Neural progenitor cell (in vitro differentiated cells): ENCODE data around the gene SLC26A8. TPM values are rescaled to one million over a fixed set of nuclear protein-coding genes. Genes with fewer than 3 reads are reported as not detected.

Experiments
- DNase-seq: peaks from one replicate; pipeline ENCODE4 v3.0.0-alpha.2; 2016; ENCODE audit warnings: low spot score
- H2AFZ ChIP-seq: fragments of 200-600 bp; sonication (generic); replicated peaks from 2 replicates; pipeline ENCODE4 v1.6.1; 2016; ENCODE audit warnings: antibody characterized with exemption
- H3F3A ChIP-seq: fragments of 200-600 bp; sonication (generic); 2 replicates; pipeline ENCODE4 v1.6.1; 2016; ENCODE audit warnings: antibody characterized with exemption, low read depth
- H3K27ac ChIP-seq: fragments of 200-600 bp; sonication (generic); 2 replicates; pipeline ENCODE4 v1.5.1; 2016; ENCODE audit warnings: mild to moderate bottlenecking
- H3K27me3 ChIP-seq: fragments of 200-600 bp; sonication (generic); 2 replicates; pipeline ENCODE4 v1.6.1; 2016; ENCODE audit warnings: mild to moderate bottlenecking, moderate library complexity
- H3K36me3 ChIP-seq: fragments of 200-600 bp; sonication (generic); 2 replicates; pipeline ENCODE4 v1.5.1; 2016
- H3K4me1 ChIP-seq: fragments of 200-600 bp; sonication (generic); 2 replicates; pipeline ENCODE4 v1.6.1; 2016; ENCODE audit warnings: mixed run types
- H3K4me2 ChIP-seq: fragments of 200-600 bp; sonication (generic); 2 replicates; pipeline ENCODE4 v1.6.1; 2016
- H3K4me3 ChIP-seq: fragments of 200-600 bp; sonication (generic); 2 replicates; pipeline ENCODE4 v1.5.1; 2016
- H3K79me2 ChIP-seq: fragments of 200-600 bp; sonication (generic); 2 replicates; pipeline ENCODE4 v1.6.1; 2016; ENCODE audit warnings: low read depth
- H3K9ac ChIP-seq: fragments of 200-600 bp; sonication (generic); 2 replicates; pipeline ENCODE4 v1.6.1; 2016
- H3K9me3 ChIP-seq: fragments of 200-600 bp; sonication (generic); 2 replicates; pipeline ENCODE4 v1.5.1; 2016; ENCODE audit warnings: low read depth
- H4K20me1 ChIP-seq: fragments of 200-600 bp; sonication (generic); 2 replicates; pipeline ENCODE4 v1.6.1; 2016; ENCODE audit warnings: low read depth
- H3K27ac Mint-ChIP-seq: 3 replicates; pipeline ENCODE4 v1.8.0; 2021; ENCODE audit warnings: mixed read lengths
- H3K27me3 Mint-ChIP-seq: 2 replicates; pipeline ENCODE4 v1.8.0; 2022; ENCODE audit warnings: low read depth, mild to moderate bottlenecking, inconsistent platforms, moderate library complexity, mixed read lengths; ENCODE audit not compliant: insufficient read depth
- H3K36me3 Mint-ChIP-seq: 3 replicates; pipeline ENCODE4 v1.8.0; 2021; ENCODE audit warnings: mixed read lengths
- H3K4me1 Mint-ChIP-seq: 3 replicates; pipeline ENCODE4 v1.8.0; 2021; ENCODE audit warnings: mixed read lengths
- H3K4me3 Mint-ChIP-seq: 3 replicates; pipeline ENCODE4 v1.8.0; 2021; ENCODE audit warnings: mild to moderate bottlenecking, moderate library complexity, mixed read lengths
- H3K9me3 Mint-ChIP-seq: 3 replicates; pipeline ENCODE4 v1.8.0; 2020; ENCODE audit warnings: mixed read lengths
- CTCF ChIP-seq: fragments of 200-600 bp; sonication (generic); IDR thresholded peaks from 2 replicates; pipeline ENCODE4 v1.5.1; 2017; ENCODE audit warnings: antibody characterized with exemption, mild to moderate bottlenecking
- EZH2 ChIP-seq: fragments of 200-600 bp; sonication (generic); IDR thresholded peaks from 2 replicates; pipeline ENCODE4 v1.6.1; 2017; ENCODE audit warnings: antibody characterized with exemption, mild to moderate bottlenecking, moderate library complexity
- EZH2phosphoT487 ChIP-seq: fragments of 200-600 bp; sonication (generic); IDR thresholded peaks from 2 replicates; pipeline ENCODE4 v1.6.1; 2017; ENCODE audit warnings: antibody characterized with exemption
- total RNA-seq: library from RNA; depleted of rRNA; stranded (reverse); fragments of >200 nt; gene quantifications from 2 replicates; pipeline ENCODE4 v1.2.3, GENCODE V29; 2015; ENCODE audit warnings: low replicate concordance

The SLC26A8 gene
- total RNA-seq, 1 donor from 2014 or later: 0.13 TPM

GRCh38 chr6:36050947-36051710 lies 26.7 kb upstream of the SLC26A8 start:
- H3K4me2 ChIP-seq: no peak overlapping the region
- no peaks in the 10 kb centered on the region for H3F3A ChIP-seq
- Mint-ChIP-seq H3K4me1 (peaks cover 8% of the 10 kb centered on the region), H3K27me3 (no peaks in the 10 kb centered on the region), H3K9me3 (peaks cover 2% of the 10 kb centered on the region), H3K27ac (no peak overlapping the region), H3K4me3 (no peak overlapping the region), H3K36me3 (peaks cover 6% of the 10 kb centered on the region)
- peaks cover 50% of the 10 kb centered on the region for H4K20me1 ChIP-seq
- no peak overlapping the region for H3K27ac ChIP-seq
- TF ChIP-seq CTCF (no peak), EZH2 (no peak), EZH2phosphoT487 (no peak)
- H3K9ac ChIP-seq: no peak overlapping the region
- no peaks in the 10 kb centered on the region for H3K4me1 ChIP-seq
- no peak overlapping the region for H2AFZ ChIP-seq
- no peaks in the 10 kb centered on the region for H3K9me3 ChIP-seq
- H3K4me3 ChIP-seq: no peak overlapping the region
- no peaks in the 10 kb centered on the region for H3K36me3 ChIP-seq
- DNase-seq: no peak
- no peaks in the 10 kb centered on the region for H3K27me3 ChIP-seq
- H3K79me2 ChIP-seq: peaks cover 65% of the 10 kb centered on the region

DNA sequence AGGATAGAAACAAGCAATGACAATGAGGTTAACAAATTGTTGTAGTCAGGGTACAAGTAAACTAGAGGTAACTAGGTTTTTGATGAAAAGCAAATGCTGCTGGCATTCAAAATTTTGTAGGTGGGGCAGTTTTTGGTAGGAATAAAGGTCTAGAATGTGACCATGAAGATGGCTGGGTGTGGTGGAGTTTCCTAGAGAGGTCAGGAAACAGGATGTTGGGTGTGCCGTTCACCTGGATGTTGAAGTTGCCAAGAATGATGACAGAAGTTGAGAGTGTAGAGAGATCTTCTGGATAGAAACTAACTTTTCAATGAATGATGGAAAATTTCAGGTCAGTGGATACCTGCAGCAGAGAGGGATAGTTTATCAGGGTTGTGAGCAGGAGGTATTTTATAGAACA lies 25.9 kb upstream of the SLC26A8 start:
- no peak overlapping the region for H2AFZ ChIP-seq
- H3K4me2 ChIP-seq: no peak overlapping the region
- DNase-seq: no peak
- H3K4me3 ChIP-seq: no peak overlapping the region
- H3K79me2 ChIP-seq: peaks cover 65% of the 10 kb centered on the region
- no peaks in the 10 kb centered on the region for H3F3A ChIP-seq
- H3K36me3 ChIP-seq: no peaks in the 10 kb centered on the region
- Mint-ChIP-seq H3K4me1 (peaks cover 6% of the 10 kb centered on the region), H3K27ac (no peak overlapping the region), H3K36me3 (peaks cover 6% of the 10 kb centered on the region), H3K9me3 (peaks cover 2% of the 10 kb centered on the region), H3K27me3 (no peaks in the 10 kb centered on the region), H3K4me3 (no peak overlapping the region)
- no peaks in the 10 kb centered on the region for H3K9me3 ChIP-seq
- H3K27me3 ChIP-seq: no peaks in the 10 kb centered on the region
- no peak overlapping the region for H3K27ac ChIP-seq
- TF ChIP-seq EZH2 (no peak), EZH2phosphoT487 (no peak), CTCF (no peak)
- H4K20me1 ChIP-seq: peaks cover 46% of the 10 kb centered on the region
- no peaks in the 10 kb centered on the region for H3K4me1 ChIP-seq
- no peak overlapping the region for H3K9ac ChIP-seq

DNA sequence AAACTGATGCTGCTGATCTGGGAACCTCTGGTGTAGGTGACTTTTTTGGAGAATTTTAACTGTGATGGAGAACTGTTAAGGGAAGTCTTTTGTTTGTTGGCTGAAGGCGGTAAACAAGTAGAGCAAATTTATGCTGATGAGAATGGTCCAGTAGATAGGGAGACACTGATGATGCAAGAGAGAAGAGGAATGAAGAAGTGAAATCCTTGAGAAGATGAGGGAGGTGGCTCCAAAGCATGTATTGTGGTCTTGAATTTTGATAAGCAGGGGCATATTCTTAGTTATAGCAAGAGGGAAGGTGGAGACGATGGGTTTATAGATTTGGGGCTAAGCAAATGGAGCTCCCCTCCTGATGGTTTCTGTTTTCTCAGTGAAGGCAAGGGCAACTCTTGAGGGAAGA lies 25.1 kb upstream of the SLC26A8 start:
- H3K27me3 ChIP-seq: no peaks in the 10 kb centered on the region
- no peak overlapping the region for H2AFZ ChIP-seq
- no peaks in the 10 kb centered on the region for H3K9me3 ChIP-seq
- H4K20me1 ChIP-seq: peaks cover 40% of the 10 kb centered on the region
- DNase-seq: no peak
- no peaks in the 10 kb centered on the region for H3F3A ChIP-seq
- Mint-ChIP-seq H3K27me3 (no peaks in the 10 kb centered on the region), H3K4me1 (no peaks in the 10 kb centered on the region), H3K9me3 (peaks cover 2% of the 10 kb centered on the region), H3K4me3 (no peak overlapping the region), H3K27ac (no peak overlapping the region), H3K36me3 (peaks cover 6% of the 10 kb centered on the region)
- peaks cover 66% of the 10 kb centered on the region for H3K79me2 ChIP-seq
- TF ChIP-seq EZH2 (no peak), CTCF (no peak), EZH2phosphoT487 (no peak)
- no peaks in the 10 kb centered on the region for H3K36me3 ChIP-seq
- H3K4me1 ChIP-seq: no peaks in the 10 kb centered on the region
- no peak overlapping the region for H3K4me2 ChIP-seq
- H3K4me3 ChIP-seq: no peak overlapping the region
- no peak overlapping the region for H3K27ac ChIP-seq
- no peak overlapping the region for H3K9ac ChIP-seq
